Measurements from ENCODE around the gene TMEM14B.
"Not testable (repeated sequence)": the region's sequence is repeated elsewhere in the genome, so short reads cannot be mapped to it uniquely, and the experiment has no call there.

TMEM14B gene

DNA sequence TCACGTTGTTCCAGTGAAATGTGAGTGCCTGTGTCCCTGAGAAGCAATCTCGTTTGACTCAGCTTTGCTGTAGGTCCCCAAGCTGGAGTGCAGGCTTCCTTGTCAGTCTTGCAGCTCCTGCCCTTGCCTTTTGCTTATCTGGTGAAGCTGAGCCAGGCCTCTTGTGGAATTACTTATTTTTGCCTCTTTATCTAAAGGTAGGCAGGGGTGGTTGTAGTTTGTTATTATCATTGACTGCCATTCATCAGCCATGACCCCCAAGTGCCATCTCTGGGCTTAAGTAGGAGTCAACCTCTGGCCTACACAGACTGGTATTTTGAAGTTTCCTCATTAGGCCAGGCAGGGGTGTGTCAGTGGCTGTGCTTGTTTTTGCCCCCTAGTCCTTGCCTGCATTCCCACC, 2.1 kb downstream of the TMEM14B start:
- no peak for DNase-seq

DNA sequence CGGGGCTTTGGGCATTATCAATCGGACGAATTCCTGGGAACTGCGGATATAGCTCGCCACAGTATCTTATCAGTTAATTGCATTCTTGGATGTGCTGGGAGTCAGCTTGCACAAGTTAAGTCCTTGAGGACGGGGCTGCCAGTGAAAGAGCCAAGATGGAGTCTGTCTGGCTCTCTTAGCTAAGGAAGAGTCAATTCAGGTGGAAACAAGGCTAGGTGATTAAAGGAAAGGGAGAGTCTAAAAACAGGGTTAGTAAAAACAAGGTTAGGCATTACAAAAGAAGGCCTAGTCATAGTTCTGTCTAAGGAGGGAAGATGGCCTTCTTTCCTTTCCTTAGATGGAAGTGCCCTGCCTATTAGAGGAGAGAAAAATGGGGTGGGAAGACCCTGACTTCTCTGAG, 3.0 kb downstream of the TMEM14B start:
- DNase-seq: not testable (repeated sequence)

GRCh38 chr6:10751757-10752156, 4.2 kb downstream of the TMEM14B start:
- DNase-seq: not testable (repeated sequence)

- no peak for DNase-seq
These were observed 8.5 kb downstream of the TMEM14B start for GRCh38 chr6:10756085-10756484.

DNA sequence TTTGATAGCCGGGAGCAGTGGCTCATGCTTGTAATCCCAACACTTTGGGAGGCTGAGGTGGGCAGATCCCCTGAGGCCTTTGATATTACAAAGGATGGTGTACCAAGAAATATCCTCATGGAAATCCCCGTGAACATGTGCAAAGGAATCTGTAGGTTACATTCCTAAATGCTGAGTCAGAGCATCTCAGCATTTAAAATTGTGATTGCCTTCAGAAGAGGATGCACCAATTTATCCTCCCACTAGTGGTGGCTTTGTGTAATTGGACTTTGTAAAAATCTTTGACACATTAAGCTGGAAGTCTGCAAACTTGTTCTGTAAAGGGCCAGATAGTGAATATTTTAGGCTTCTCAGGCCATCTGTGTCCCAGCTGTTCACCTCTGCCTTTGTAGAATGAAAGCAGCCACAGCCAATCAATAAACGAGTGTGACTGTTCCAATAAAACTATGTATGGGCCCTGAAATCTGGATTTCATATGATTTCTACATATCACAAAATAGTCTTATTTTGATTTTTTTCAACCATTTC, 11.8 kb downstream of the TMEM14B start:
- peak; percentile 37 for DNase-seq

DNA sequence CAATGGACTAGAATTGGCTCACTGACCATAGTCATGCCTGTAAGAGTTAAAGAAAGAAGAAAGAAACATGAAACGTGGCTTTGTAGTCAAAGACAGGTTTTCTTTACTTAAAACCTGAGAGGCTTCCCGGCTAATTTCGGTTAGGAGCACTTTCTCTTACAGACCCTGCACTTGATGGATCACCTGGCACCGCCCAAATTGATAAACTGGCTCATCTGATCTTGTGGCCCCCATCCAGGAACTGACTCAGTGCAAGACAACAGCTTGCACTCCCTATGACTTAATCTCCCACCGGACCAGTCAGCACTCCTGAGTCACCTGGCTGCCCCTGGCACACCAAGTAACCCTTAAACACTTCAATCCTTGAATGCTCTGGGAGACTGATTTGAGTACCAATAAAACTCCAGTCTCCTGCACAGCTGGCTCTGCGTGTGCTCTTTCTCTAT, 12.3 kb downstream of the TMEM14B start:
- DNase-seq: peak; percentile 6

DNA sequence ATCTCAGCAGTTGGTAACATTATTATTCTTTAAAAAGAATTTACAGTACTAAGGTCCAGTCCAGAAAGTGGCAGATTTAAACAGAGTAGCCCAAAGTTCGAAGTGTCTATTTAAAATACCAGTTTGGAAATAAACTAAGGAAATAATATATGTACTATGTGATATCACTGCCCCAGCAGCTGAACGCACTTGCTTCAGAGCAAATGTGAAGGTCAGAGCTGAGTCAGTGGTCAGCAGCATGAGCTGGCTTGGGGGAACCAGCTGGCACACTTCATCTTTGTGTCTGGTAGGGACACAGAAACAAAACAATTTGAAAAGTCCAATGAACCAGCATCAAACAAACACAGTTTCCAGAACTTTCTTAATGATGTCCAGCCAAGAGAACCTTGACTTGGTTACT, 15.4 kb downstream of the TMEM14B start:
- no peak for DNase-seq

DNA sequence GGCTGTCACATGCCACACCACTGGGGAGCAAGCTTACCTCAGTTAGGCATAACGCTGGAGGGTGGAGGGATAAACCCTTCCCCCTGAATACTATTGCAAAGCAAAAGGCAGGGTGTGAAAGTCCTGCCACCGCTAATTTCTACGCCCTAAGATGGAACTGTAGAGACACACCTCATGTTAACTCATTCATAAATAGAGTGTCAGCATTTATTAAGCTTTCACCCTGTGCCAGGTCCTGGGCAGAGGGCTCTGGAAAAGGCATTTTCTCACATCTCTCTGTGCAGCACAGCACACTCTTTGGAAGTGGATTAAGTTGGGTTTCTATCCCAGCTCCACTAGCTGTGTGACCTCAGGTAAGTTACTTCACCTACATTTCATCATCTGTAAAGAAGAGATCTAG, 21.8 kb downstream of the TMEM14B start:
- no peak for DNase-seq

DNA sequence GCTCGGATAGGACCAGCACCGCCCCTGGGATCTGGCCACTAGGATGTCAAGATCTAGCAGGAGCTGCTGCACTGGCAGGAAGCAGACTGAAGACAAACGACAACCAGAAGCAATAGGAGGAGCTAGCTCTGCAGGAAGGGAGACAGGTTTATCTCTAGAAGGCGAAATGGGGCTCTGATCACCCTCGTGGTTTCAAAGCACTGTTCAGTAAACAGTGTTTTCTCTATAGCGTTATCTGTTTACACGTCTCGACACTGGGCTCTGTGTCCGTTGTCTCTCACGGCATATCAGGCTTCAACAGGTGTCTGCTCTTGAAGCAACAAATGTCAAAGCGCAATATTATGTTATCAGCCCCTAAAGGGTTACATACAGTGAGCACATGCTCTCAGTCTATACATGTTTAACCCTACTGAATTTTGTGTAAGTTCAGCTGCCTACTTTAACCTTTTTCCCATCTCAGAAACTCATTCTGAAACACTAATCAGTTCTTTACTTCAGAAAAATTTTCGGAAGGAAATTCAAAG, 23.8 kb downstream of the TMEM14B start:
- DNase-seq: no peak

DNA sequence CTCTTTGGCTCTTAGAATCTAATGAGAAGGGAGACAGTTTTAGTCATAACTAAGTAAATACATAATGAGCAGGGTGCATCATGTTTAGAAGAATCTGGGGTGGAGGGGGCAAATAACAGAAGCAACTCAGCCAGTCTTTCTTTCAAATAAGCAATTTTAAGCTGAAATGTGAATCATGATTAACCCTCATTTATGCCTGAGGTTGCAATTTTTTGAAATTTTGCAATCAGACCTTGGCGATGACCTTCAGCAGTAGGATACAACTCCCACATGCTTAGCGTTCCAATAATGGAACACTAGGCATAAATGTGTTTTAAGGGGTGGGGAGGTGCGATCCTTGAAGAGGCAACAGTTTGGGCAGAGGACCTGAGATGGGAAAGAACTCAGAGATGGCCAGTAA, 30.6 kb downstream of the TMEM14B start:
- DNase-seq: no peak

GRCh38 chr6:10779076-10779475, 31.5 kb downstream of the TMEM14B start:
- no peak for DNase-seq

DNA sequence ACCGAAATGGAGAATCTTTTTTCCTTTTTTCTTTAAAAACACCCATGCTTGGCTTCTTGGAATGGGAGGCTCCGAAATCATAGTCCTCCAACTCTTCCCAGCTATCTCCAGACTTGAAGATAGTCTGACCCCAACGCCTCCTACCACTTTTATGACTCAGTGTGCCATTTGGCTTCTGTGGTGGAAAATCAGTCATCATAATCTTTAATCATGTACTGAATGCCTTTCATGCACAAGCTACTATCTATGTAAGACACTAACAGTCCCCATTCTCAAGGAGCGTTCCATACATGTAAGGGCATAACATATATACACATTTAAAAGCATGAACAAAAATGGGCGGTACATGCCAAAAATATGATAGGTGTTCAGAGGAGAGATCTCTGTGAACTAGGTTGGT, 44.1 kb downstream of the TMEM14B start:
- DNase-seq: no peak

- no peak for DNase-seq
These were observed 44.5 kb downstream of the TMEM14B start for GRCh38 chr6:10792101-10792500.

DNA sequence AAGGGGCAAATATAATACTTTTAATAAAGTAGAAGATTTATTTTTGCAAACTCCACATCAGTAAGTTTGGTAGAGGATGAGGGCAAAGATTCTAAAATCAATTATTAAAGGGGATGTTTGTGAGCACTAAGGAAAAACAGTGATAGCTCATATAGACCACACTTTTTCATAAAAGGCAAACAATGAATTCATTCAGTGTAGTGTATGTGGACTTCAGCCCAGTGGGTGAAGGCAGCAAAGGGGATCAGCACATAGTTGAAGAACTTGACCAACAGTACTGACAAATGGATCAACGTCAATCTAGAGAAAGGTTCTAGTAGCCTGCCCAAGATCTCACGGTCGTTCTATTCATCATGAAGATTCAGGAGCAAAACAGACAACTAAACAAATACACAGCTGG, 45.4 kb downstream of the TMEM14B start:
- DNase-seq: no peak

GRCh38 chr6:10793695-10794094, 46.1 kb downstream of the TMEM14B start:
- DNase-seq: no peak

DNA sequence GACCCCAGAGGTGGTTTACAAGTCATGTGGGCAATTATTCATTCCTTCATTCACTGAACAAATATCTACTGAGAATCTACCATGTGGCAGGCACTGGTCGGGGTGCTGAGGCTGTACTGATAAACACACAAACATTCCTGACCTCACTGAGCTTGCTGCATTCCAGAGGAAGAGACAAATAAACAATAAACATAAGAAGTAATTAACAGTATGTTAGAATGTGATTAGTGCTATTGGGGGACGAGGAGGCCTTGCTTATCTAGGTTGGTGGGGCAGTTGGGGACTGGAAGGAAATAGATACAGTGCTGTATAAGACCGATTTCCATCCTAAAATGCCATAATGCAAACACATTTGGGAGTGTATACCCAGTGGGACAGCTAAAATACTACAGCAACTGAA, 46.6 kb downstream of the TMEM14B start:
- DNase-seq: no peak

DNA sequence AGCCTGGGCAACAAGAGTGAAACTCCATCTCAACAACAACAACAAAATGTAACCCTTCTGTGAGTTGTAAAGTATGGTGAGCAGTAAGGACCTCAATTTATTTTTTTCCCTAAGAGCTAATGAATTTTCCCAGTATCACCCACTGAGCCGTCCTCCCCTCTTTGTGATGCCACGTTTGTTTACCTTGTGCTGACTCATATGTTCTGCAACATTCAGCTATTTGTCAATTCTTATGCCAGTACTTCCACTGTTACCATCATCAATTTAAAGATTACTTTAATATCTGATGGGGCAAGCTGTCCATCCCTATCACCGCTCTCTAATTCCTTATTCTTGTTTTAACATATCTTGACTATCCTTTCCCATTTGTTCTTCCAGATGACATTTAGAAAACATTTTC, 53.2 kb downstream of the TMEM14B start:
- no peak for DNase-seq

DNA sequence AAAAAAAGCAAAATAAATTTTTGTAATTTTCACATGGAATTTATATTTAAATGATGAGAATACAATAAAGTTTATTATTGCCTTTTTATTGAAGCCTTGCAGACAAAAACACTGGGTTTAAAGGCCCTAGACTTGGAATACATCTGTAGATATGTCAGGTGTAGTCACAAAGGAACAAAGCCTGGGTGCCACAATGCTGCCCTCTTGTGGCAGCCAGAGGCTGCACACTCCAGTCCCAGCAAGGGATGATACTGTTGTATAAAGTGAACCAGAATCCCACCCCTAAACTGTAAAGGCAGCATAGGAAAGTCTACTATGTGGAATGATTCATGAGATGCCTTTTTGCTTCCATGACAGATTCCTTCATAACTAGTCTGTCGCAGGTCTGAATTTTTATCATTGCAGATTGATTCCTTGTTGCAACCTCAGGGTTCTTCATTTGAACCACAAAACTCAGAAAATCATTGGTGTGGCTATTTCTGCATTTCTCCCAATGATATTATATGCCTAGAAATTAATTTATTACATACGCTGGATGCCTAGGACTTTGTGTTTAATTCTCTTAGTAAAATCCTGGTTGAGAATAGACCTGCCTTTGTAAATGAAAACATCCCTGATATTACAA, 53.7 kb downstream of the TMEM14B start:
- DNase-seq: peak; percentile 72
